WI38 (cell line): ENCODE results near the gene TGFBR3.
"Not testable (repeated sequence)": the region's sequence is repeated elsewhere in the genome, so short reads cannot be mapped to it uniquely, and the experiment has no call there.

Experiments used
- H3K4me3 ChIP-seq: 2 replicates; pipeline ENCODE4 v1.5.1; 2011; ENCODE audit warnings: low read depth, mild to moderate bottlenecking, control low read depth, low read length
- CTCF ChIP-seq: IDR thresholded peaks from 2 replicates; pipeline ENCODE4 v1.5.1; 2012; ENCODE audit warnings: low read depth, mild to moderate bottlenecking, control low read depth, low read length

TGFBR3 gene

GRCh38 chr1:91670781-91671180 is 215.2 kb downstream of the TGFBR3 start:
- H3K4me3 ChIP-seq = no peak overlapping the region
- no peak for TF ChIP-seq CTCF

DNA sequence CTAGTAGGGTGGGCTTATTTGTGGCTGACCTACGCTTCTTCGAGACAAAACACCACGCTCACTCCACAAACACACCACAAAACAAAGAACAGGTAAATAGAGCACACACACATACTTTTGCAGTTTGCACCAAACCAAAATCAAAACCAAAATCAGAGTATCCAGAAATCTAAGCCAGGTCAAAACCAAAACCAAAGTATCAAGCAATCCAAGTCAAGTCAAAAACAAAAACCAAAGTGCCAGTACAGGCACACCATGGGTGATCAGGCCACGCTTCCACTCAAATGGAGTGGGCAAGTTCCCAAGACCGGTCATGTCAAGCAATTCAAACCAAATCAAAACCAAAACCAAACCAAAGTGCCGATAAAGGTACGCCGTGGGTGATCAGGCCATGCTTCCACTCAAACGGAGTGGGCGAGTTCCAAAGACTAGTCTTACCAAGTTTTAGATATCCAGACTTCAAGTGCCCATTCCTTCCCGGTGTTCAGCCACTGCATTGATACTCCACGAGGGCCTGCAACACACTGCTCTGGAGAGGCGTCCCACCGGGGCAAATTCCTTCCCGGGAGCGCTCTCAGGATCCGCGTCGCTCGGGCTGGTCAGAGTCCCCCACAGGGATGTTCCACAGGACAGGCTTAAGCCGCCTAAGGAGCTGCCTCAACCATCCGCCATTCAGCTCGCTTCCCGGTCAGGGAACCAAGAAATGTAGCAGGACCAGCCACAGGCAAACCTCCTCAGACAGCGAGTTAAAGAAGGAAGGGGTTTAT is 216.2 kb downstream of the TGFBR3 start:
- H3K4me3 ChIP-seq = no peak overlapping the region
- no peak for TF ChIP-seq CTCF

GRCh38 chr1:91666651-91667050 is 219.3 kb downstream of the TGFBR3 start:
- H3K4me3 ChIP-seq = not testable (repeated sequence)

GRCh38 chr1:91661121-91661520 is 224.8 kb downstream of the TGFBR3 start:
- H3K4me3 ChIP-seq = no peak overlapping the region
- no peak for TF ChIP-seq CTCF

DNA sequence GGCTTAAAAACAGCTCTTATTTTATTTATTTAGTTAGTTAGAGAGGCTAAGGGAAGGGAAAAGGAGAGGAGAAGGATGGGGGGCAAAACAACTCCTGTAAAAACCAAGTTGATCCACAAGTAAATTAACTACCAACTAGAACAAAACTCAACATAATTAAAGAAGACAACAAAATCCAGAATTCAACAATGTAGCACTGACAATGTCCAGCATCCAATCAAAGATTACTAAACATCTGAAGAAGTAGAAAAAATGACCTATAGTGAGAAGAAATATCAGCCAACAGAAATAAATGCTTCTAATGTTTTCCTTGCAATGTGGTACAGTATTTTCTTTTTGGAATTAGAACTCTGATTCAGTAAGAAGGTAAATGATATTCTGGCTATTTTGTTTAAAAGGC is 225.2 kb downstream of the TGFBR3 start:
- H3K4me3 ChIP-seq = no peak overlapping the region
- no peak for TF ChIP-seq CTCF

DNA sequence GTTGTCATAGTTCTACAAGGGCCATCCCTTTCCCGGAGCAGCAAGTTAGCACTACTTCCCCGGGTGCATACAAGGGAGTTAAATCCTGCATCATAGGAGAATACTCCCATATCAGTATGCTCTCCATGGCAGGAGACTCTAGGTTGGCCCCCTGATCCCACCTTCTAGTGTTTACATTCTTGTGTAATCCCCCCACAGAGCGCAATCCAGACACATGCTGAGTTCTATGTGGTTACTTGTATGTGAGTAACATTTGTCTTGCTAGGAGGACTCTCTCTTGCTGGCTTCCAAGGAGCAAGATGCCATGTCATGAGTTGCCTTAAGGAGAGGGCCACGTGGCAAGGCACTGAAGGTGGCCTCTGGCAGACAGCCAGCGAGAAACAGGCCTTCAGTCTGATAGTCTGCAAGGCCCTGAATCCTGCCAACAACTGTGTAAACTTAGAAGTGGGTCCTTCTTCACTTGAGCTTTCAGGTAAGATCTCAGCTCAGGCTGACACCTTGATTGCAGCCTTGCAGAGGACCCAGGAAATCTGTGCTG is 230.0 kb downstream of the TGFBR3 start:
- TF ChIP-seq CTCF = no peak
- H3K4me3 ChIP-seq = no peak overlapping the region

GRCh38 chr1:91653183-91653582 is 232.8 kb downstream of the TGFBR3 start:
- TF ChIP-seq CTCF = no peak
- H3K4me3 ChIP-seq = no peak overlapping the region

- H3K4me3 ChIP-seq = no peak overlapping the region
- TF ChIP-seq CTCF = no peak
Observed at GRCh38 chr1:91651661-91652071, 234.3 kb downstream of the TGFBR3 start.
